Gastrocnemius medialis (tissue), 4 donors: ENCODE data around the gene PPDPF. TPM values are rescaled to one million over a fixed set of nuclear protein-coding genes. Genes with fewer than 3 reads are reported as not detected.
"Not testable (repeated sequence)": the region's sequence is repeated elsewhere in the genome, so short reads cannot be mapped to it uniquely, and the experiment has no call there.

Experiments
- ATAC-seq, 2 donors: fragments of 150-250 bp; one replicate each; pipeline ENCODE4 v1.9.1; 2016
- DNase-seq, 2 donors: peaks; one replicate each; pipeline ENCODE4 v3.0.0-alpha.2; 2019
- H3K27ac ChIP-seq, 4 donors: fragments of 200-600 bp; sonication (generic); 1 replicate in 1 of 4; 2 replicates in 3 of 4; pipeline ENCODE4 v1.5.1; 2016 to 2018; ENCODE audit warnings: mild to moderate bottlenecking in 2 of 4, moderate library complexity in 1 of 4
- H3K27me3 ChIP-seq, 3 donors: fragments of 200-600 bp; sonication (generic) in 2 of 3; 1 replicate in 1 of 3; 2 replicates in 2 of 3; pipeline versions ENCODE4 v1.5.1 to v1.6.0; 2016 to 2019; ENCODE audit warnings: mild to moderate bottlenecking in 1 of 3, moderate library complexity in 1 of 3
- H3K36me3 ChIP-seq, 2 donors: fragments of 200-600 bp; sonication (generic) in 1 of 2; one replicate each; pipeline ENCODE4 v1.5.1; 2017 to 2018
- H3K4me1 ChIP-seq, 2 donors: fragments of 200-600 bp; sonication (generic) in 1 of 2; one replicate each; pipeline ENCODE4 v1.5.1; 2016 to 2017; ENCODE audit warnings: mild to moderate bottlenecking in 2 of 2
- H3K4me3 ChIP-seq, 4 donors: fragments of 200-600 bp; sonication (generic) in 3 of 4; 1 replicate in 1 of 4; 2 replicates in 3 of 4; pipeline ENCODE4 v1.5.1; 2016 to 2019; ENCODE audit warnings: mild to moderate bottlenecking in 2 of 4
- H3K9me3 ChIP-seq, 3 donors: fragments of 200-600 bp; sonication (generic) in 2 of 3; 1 replicate in 1 of 3; 2 replicates in 2 of 3; pipeline ENCODE4 v1.5.1; 2016 to 2019
- CTCF ChIP-seq, 5 experiments: fragments of 450-650 bp in 3 of 5; fragments of 200-600 bp in 2 of 5; sonication (generic) in 2 of 5; IDR thresholded peaks in 4 of 5; conservative IDR thresholded peaks in 1 of 5; 1 replicate in 4 of 5; 2 replicates in 1 of 5; pipeline ENCODE4 v1.5.1; 2016 to 2019; ENCODE audit warnings: antibody characterized with exemption in 5 of 5, mild to moderate bottlenecking in 3 of 5, moderate library complexity in 3 of 5
- POLR2A ChIP-seq, 2 donors: fragments of 450-650 bp; IDR thresholded peaks; one replicate each; pipeline ENCODE4 v1.6.1; 2017; ENCODE audit warnings: antibody characterized with exemption in 2 of 2, mild to moderate bottlenecking in 2 of 2, moderate library complexity in 2 of 2
- in situ Hi-C, 4 donors: fragments of 200-750 bp; cut with MboI; loops; one replicate each; pipeline versions ENCODE4 v1.15.0 to v1.8.0; 2017; ENCODE audit warnings: low sequenced_read_pairs in 4 of 4
- intact Hi-C: fragments of 100-400 bp; cut with DNase I; formaldehyde crosslinking; loops from one replicate; pipeline ENCODE4 v1.15.1; 2023; ENCODE audit warnings: low total_unique reads
- total RNA-seq, 4 donors: library from RNA; depleted of rRNA; stranded (reverse); fragments of >200 nt; gene quantifications; one replicate each; pipeline versions ENCODE4 v1.1.0 to v1.2.3, GENCODE V29; 2016

PPDPF gene
- total RNA-seq, 4 donors from 2014 or later: 50.2 to 207 (median 76.1) TPM

GRCh38 chr20:63558804-63559484, 38.4 kb downstream of the PPDPF start:
- DNase-seq (no peak), ATAC-seq (no peak)
- intact Hi-C loops (no loop called here), in situ Hi-C loops (no loop called here)
- Histone ChIP-seq H3K4me3 (no peak overlapping the region), H3K27ac (no peak overlapping the region), H3K9me3 (no peaks in the 10 kb centered on the region), H3K36me3 (peaks cover 0 to 9% of the 10 kb centered on the region in 2 donors), H3K27me3 (peaks cover 0 to 6% (median 5%) of the 10 kb centered on the region in 3 donors), H3K4me1 (no peaks in the 10 kb centered on the region)
- no peak for TF ChIP-seq CTCF (IDR thresholded peaks at IDR 0.05 in 4 of 5, conservative IDR thresholded peaks at IDR 0.05 in 1 of 5)
- TF ChIP-seq POLR2A (IDR thresholded peaks at IDR 0.05): no peak

- DNase-seq: not testable (repeated sequence)
These were observed 39.1 kb downstream of the PPDPF start for GRCh38 chr20:63559485-63560332.

GRCh38 chr20:63560333-63560805, 39.8 kb downstream of the PPDPF start:
- no peaks in the 10 kb centered on the region for H3K27me3 ChIP-seq
- peaks cover 0 to 9% of the 10 kb centered on the region in 2 donors for H3K36me3 ChIP-seq
- TF ChIP-seq CTCF (IDR thresholded peaks at IDR 0.05 in 4 of 5, conservative IDR thresholded peaks at IDR 0.05 in 1 of 5): no peak
- TF ChIP-seq POLR2A (IDR thresholded peaks at IDR 0.05): no peak
- DNase-seq (no peak), ATAC-seq (no peak)
- intact Hi-C loops (no loop called here), in situ Hi-C loops (no loop called here)
- H3K4me3 ChIP-seq: no peak overlapping the region
- no peaks in the 10 kb centered on the region for H3K4me1 ChIP-seq
- H3K9me3 ChIP-seq: no peaks in the 10 kb centered on the region
- H3K27ac ChIP-seq: no peak overlapping the region

More at GRCh38 chr20:63559485-63560332, 39.1 kb downstream of the PPDPF start:
- H3K27me3 ChIP-seq, H3K9me3 ChIP-seq, H3K36me3 ChIP-seq, H3K27ac ChIP-seq, in situ Hi-C loops, intact Hi-C loops, ATAC-seq, H3K4me3 ChIP-seq, H3K4me1 ChIP-seq: not testable (repeated sequence)

GRCh38 chr20:63560856-63561609, 40.5 kb downstream of the PPDPF start:
- no peak for TF ChIP-seq POLR2A (IDR thresholded peaks at IDR 0.05)
- no peak for TF ChIP-seq CTCF (IDR thresholded peaks at IDR 0.05 in 4 of 5, conservative IDR thresholded peaks at IDR 0.05 in 1 of 5)
- Histone ChIP-seq H3K4me3 (no peak overlapping the region), H3K9me3 (no peaks in the 10 kb centered on the region), H3K27me3 (no peaks in the 10 kb centered on the region), H3K27ac (no peak overlapping the region), H3K36me3 (peaks cover 0 to 9% of the 10 kb centered on the region in 2 donors), H3K4me1 (no peaks in the 10 kb centered on the region)
- ATAC-seq (no peak), DNase-seq (no peak)
- in situ Hi-C loops (no loop called here), intact Hi-C loops (no loop called here)
